Karpas-422 (cell line): ENCODE measurements around the gene MRPL12. TPM values are rescaled to one million over a fixed set of nuclear protein-coding genes. Genes with fewer than 3 reads are reported as not detected.

Source experiments
- DNase-seq: peaks from one replicate; pipeline ENCODE4 v3.0.0-alpha.2; 2015
- H2AFZ ChIP-seq: fragments of 200-600 bp; sonication (generic); 2 replicates; pipeline ENCODE4 v1.6.1; 2014; ENCODE audit warnings: antibody characterized with exemption, low read length, mixed read lengths
- H3K27ac ChIP-seq: fragments of 200-600 bp; sonication (generic); 2 replicates; pipeline ENCODE4 v1.5.1; 2014; ENCODE audit warnings: mild to moderate bottlenecking, low read length, moderate library complexity
- H3K27me3 ChIP-seq: fragments of 200-600 bp; sonication (generic); 2 replicates; pipeline ENCODE4 v1.6.1; 2014; ENCODE audit warnings: low read length, mixed read lengths
- H3K36me3 ChIP-seq: fragments of 200-600 bp; sonication (generic); 2 replicates; pipeline ENCODE4 v1.6.1; 2014; ENCODE audit warnings: low read length, mixed read lengths; ENCODE audit not compliant: insufficient read depth
- H3K4me1 ChIP-seq: fragments of 200-600 bp; sonication (generic); 2 replicates; pipeline ENCODE4 v1.6.1; 2014; ENCODE audit warnings: mild to moderate bottlenecking, low read length, mixed read lengths
- H3K4me2 ChIP-seq: fragments of 200-600 bp; sonication (generic); 2 replicates; pipeline ENCODE4 v1.6.1; 2014; ENCODE audit warnings: low read length, low read depth, mild to moderate bottlenecking; ENCODE audit not compliant: poor library complexity, severe bottlenecking
- H3K4me3 ChIP-seq: fragments of 200-600 bp; sonication (generic); 2 replicates; pipeline ENCODE4 v1.5.1; 2014; ENCODE audit warnings: mild to moderate bottlenecking, antibody characterized with exemption, low read length, mixed read lengths
- H3K79me2 ChIP-seq: fragments of 200-600 bp; sonication (generic); 2 replicates; pipeline ENCODE4 v1.6.1; 2014; ENCODE audit warnings: mild to moderate bottlenecking, low read length, mixed read lengths
- H3K9ac ChIP-seq: fragments of 200-600 bp; sonication (generic); 2 replicates; pipeline ENCODE4 v1.6.0; 2014; ENCODE audit warnings: low read length
- H3K9me2 ChIP-seq: fragments of 200-600 bp; sonication (generic), shearing (Covaris generic); replicated peaks from 2 replicates; pipeline ENCODE4 v1.6.0; 2014; ENCODE audit warnings: mild to moderate bottlenecking, low read length, moderate library complexity; ENCODE audit not compliant: insufficient read depth
- H3K9me3 ChIP-seq: fragments of 300-700, 200-600 bp; sonication (generic); 2 replicates; pipeline ENCODE4 v1.6.1; 2014; ENCODE audit warnings: low read length, mixed read lengths
- H4K20me1 ChIP-seq: fragments of 200-600 bp; sonication (generic); 2 replicates; pipeline ENCODE4 v1.6.1; 2014; ENCODE audit warnings: mild to moderate bottlenecking, antibody characterized with exemption, low read length, low read depth; ENCODE audit not compliant: insufficient read depth
- total RNA-seq: library from RNA; depleted of rRNA; stranded (reverse); fragments of >200 nt; shearing (Covaris generic); gene quantifications from 2 replicates; pipeline ENCODE4 v1.2.3, GENCODE V29; 2014; ENCODE audit warnings: low replicate concordance

Gene MRPL12
- total RNA-seq, 1 experiment from 2014 or later: 13.6 TPM

DNA sequence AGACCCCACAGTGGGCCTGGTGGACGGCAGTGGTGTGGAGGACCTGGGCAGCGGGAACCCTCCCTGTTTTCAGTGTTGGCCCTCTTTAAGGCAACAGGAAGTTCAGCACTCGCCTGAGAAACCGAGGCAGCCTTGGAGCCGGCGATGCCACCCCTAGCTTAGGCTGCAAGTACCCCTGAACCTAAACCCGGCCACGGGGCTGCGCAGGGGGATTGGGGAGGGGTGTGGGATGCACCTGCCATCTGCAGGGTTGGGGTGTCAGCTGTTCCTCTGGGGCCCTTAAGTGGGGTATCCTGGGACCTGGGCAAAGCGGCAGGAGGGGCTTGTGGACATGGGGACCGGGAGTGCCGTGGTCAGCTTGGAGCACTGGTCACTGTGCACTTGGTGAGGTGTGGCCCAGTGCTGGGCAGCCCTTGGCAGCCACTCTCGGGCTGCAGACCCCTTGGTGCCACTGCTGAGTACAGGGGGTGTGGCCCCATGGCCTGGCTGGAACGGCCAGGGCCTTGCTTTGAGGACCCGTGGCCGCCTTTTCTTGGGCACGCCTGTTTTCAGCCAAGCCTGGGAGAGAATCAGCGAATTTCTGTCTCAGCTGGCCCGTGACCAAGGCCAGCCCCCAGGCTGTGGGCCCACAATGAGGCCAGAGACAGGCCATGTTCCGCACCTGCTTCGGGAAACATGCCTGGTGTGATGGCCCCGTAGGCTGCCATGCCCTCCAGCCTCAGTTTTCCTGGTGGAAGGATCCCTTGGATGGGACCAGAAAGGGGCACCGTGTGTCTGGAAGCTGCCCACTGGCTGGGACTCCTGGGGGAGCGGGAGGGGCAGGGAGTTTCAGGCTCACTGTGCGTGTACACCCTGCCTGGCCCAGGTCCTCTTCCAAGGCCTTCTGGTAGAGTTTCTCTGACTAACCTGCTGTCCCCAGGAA is 4.8 kb downstream of the MRPL12 start:
- no peak overlapping the region for H3K4me3 ChIP-seq
- DNase-seq: no peak
- H3K27ac ChIP-seq: no peak overlapping the region
- peaks cover 11% of the 10 kb centered on the region; the same call in 1 of the 2 replicates for H4K20me1 ChIP-seq
- peaks cover 25% of the 10 kb centered on the region for H3K36me3 ChIP-seq
- H3K27me3 ChIP-seq: no peaks in the 10 kb centered on the region
- no peaks in the 10 kb centered on the region for H3K9me3 ChIP-seq
- H2AFZ ChIP-seq: no peak overlapping the region
- H3K9ac ChIP-seq: no peak overlapping the region
- H3K4me2 ChIP-seq: no peak overlapping the region
- no peaks in the 10 kb centered on the region for H3K9me2 ChIP-seq
- H3K4me1 ChIP-seq: peaks cover 27% of the 10 kb centered on the region
- H3K79me2 ChIP-seq: peaks cover 33% of the 10 kb centered on the region

DNA sequence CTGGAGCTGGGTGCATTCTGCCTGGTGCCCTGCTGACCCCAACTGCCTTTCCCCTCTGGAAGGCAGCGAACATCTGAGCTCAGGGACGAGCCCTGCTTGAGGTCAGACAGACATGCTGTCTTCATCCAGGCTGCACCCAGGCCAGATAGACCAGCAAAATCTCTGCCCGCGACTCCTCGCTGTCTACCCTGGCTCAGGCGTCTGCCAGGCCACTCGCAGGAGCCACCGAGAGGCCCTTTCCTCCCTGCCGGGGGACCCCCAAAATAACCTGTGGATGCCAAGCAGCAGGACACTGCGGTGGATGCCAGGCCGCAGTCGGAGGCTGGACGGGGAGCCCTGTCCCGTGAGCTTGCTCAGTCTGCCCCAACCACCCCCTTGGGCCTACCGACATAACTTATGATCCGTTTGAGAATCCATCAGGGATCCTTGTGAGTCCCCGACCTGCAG is 5.6 kb downstream of the MRPL12 start:
- no peak overlapping the region for H3K4me2 ChIP-seq
- H4K20me1 ChIP-seq: peaks cover 14% of the 10 kb centered on the region; the same call in 1 of the 2 replicates
- H3K79me2 ChIP-seq: peaks cover 35% of the 10 kb centered on the region
- H3K9me2 ChIP-seq: no peaks in the 10 kb centered on the region
- no peak overlapping the region for H2AFZ ChIP-seq
- H3K9me3 ChIP-seq: no peaks in the 10 kb centered on the region
- no peak overlapping the region for H3K4me3 ChIP-seq
- no peak for DNase-seq
- H3K27ac ChIP-seq: no peak overlapping the region
- H3K36me3 ChIP-seq: peaks cover 25% of the 10 kb centered on the region
- no peaks in the 10 kb centered on the region for H3K27me3 ChIP-seq
- peaks cover 35% of the 10 kb centered on the region for H3K4me1 ChIP-seq
- H3K9ac ChIP-seq: no peak overlapping the region

DNA sequence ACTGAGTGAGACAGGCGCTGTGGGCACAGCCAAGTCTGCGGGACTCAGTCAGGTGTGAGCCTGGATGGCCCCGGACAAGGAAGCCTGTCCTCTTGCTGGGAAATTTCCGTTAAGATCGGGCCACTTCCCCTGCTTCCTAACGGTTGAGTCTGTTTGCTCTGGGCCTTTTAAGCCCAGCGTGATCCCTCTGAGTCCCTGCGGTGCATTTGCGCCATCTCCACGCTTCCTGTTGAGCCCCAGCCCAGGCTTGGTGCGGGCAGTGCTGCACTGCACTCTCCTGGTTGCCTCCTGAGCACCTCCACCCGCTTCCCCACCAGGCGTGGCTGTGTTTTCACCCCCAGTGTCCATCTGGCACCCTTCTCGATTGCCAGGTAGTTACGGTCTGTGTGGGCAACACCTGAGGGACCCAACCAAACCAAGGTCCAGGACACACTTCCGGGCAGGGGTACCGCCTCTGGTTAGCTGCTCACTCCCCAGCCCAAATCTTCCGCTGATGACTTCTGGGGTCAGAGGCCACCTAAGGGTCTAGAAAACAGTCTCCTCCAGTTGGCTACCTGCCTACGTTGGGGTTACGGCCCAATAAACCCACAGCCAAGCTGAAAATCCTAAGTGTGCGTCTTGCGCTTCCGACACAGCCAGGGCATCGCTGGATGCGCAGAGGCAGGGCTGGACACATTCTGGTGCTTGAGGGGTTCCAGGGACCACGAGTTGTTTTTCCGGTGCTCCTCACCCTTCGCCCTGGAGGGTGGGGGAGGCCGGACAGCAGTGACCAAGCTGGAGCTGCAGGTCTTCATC is 7.5 kb downstream of the MRPL12 start:
- H2AFZ ChIP-seq: no peak overlapping the region
- DNase-seq: no peak

DNA sequence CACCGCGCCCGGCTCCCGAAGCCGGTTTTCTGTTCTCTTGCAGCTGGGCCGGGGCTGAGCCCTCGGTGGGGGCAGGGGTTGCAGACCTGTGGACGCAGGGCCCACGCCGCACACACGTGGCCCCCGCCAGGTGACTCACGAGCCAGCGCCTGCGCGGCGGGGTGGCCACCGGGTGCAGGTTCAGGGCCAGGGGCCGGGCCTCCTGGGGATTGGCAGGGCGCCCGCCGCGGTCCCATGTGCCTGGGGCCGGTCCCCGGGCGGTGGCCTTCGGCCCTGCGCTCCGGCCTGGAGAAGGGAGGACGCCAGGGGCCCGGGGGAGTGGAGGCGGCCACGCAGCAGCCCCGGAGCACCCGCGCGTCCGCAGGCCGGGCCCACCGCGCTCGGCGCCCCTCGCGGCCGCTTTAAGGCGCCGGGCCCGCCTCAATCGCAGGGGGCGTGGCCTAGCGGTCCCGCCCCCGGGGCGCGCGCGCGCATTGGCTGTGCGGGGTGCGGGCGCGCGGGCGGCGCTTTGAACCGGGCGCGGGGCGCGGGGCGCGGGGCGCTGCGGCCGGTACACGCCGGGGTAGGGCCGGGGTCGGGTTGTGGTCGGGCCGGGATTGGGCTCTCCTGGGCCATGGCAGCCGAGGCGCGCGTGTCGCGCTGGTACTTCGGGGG is 8.8 kb downstream of the MRPL12 start, which contains the start of gene SLC25A10:
TSS of gene SLC25A10 (plus strand) at position 471 of the 654 bp plus-strand sequence. CDS start at position 614, 143 bp downstream.
- peak within 1 kb of the TSS; percentile 85 for H3K9ac ChIP-seq
- peaks cover 29% of the 10 kb centered on the region for H3K4me1 ChIP-seq
- peaks cover 23% of the 10 kb centered on the region; the same call in 1 of the 2 replicates for H4K20me1 ChIP-seq
- peaks cover 7% of the 10 kb centered on the region; the same call in 1 of the 2 replicates for H3K36me3 ChIP-seq
- DNase-seq: peak; percentile 94
- H3K4me3 ChIP-seq: peak within 1 kb of the TSS; percentile 90
- no peak within 1 kb of the TSS for H2AFZ ChIP-seq
- H3K27me3 ChIP-seq: no peaks in the 10 kb centered on the region
- H3K79me2 ChIP-seq: peaks cover 22% of the 10 kb centered on the region
- H3K9me2 ChIP-seq: no peaks in the 10 kb centered on the region
- H3K27ac ChIP-seq: peak within 1 kb of the TSS; percentile 64
- H3K4me2 ChIP-seq: peak within 1 kb of the TSS; percentile 94
- H3K9me3 ChIP-seq: no peaks in the 10 kb centered on the region

More for the DNA sequence above, 7.5 kb downstream of the MRPL12 start:
- H3K9me2 ChIP-seq: no peaks in the 10 kb centered on the region
- H3K4me1 ChIP-seq: peaks cover 29% of the 10 kb centered on the region
- peak overlapping the region; percentile 32; the same call in 1 of the 2 replicates for H3K4me3 ChIP-seq
- H3K9me3 ChIP-seq: no peaks in the 10 kb centered on the region
- peak overlapping the region; percentile 94 for H3K4me2 ChIP-seq
- peak overlapping the region; percentile 85 for H3K9ac ChIP-seq
- peaks cover 19% of the 10 kb centered on the region for H3K36me3 ChIP-seq
- peak overlapping the region; percentile 64 for H3K27ac ChIP-seq
- H3K27me3 ChIP-seq: no peaks in the 10 kb centered on the region
- H3K79me2 ChIP-seq: peaks cover 25% of the 10 kb centered on the region
- H4K20me1 ChIP-seq: peaks cover 26% of the 10 kb centered on the region; the same call in 1 of the 2 replicates

DNA sequence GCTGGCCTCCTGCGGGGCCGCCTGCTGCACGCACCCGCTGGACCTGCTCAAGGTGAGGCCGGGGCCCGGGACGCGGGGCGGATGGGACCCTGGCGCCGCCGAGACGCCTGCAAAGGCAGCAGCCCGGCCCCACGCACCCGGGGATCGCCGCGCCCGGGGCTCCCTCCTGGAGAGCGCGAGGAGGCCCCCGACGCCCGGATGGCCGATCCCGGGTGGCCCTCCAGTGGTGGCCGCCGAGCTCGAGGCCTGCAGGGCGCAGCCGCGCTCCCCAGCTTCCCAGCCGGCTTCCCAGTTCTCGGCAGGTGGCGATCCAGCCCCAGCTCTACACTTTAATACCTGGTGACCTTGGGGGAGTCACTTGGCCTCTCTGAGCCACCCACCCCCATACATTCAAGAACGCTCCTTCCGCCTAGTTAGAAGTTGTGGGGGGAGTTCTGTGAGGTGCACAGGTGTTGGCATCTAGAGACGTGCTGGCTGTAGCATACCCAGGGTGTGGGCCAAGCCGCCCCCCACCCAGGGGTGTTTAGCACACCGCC is 9.4 kb downstream of the MRPL12 start:
- Histone ChIP-seq H3K4me1 (peaks cover 29% of the 10 kb centered on the region), H3K4me2 (peak overlapping the region; percentile 94), H2AFZ (no peak overlapping the region), H3K9me2 (no peaks in the 10 kb centered on the region), H4K20me1 (0 out of 2 replicates have a peak, but pooled peaks cover 18% of the 10 kb centered on the region), H3K4me3 (peak overlapping the region; percentile 90), H3K27ac (peak overlapping the region; percentile 11; the same call in 1 of the 2 replicates), H3K27me3 (no peaks in the 10 kb centered on the region), H3K79me2 (peaks cover 22% of the 10 kb centered on the region), H3K9ac (peak overlapping the region; percentile 85), H3K9me3 (no peaks in the 10 kb centered on the region), H3K36me3 (0 out of 2 replicates have a peak, but pooled peaks cover 6% of the 10 kb centered on the region)
- DNase-seq: peak; percentile 70

DNA sequence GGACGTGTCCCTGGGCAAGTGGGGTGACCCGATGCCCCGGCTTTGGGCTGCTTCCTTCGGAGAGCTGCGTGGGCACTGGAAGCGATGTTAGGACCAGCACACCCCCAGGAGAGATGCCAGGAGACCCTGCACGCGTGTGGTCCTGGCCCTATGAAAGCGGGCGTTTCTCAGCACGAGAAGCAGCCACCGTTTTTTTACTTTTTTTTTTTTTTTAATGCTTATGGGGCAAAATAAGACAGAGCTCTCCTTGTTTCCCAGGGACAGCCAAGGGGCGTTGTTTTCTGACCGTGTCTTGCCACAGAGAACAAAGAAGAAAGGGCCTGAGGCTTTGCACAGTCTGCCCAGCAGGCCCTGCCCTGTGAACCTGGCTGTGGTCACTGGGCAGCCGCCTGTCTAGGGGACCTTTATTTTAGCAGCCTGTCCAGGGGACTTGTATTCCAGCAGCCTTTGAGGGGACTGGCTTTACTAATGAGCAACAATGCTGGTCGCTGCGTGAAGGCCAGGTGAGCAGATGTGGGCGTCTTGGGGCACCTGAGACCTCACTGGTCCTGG is 9.9 kb downstream of the MRPL12 start:
- peaks cover 29% of the 10 kb centered on the region for H3K4me1 ChIP-seq
- H3K4me3 ChIP-seq: peak overlapping the region; percentile 90
- peak overlapping the region; percentile 94 for H3K4me2 ChIP-seq
- H3K79me2 ChIP-seq: peaks cover 22% of the 10 kb centered on the region
- H2AFZ ChIP-seq: no peak overlapping the region
- H3K27me3 ChIP-seq: no peaks in the 10 kb centered on the region
- peak overlapping the region; percentile 11; the same call in 1 of the 2 replicates for H3K27ac ChIP-seq
- 0 out of 2 replicates have a peak, but pooled peaks cover 18% of the 10 kb centered on the region for H4K20me1 ChIP-seq
- no peaks in the 10 kb centered on the region for H3K9me2 ChIP-seq
- 0 out of 2 replicates have a peak, but pooled peaks cover 3% of the 10 kb centered on the region for H3K36me3 ChIP-seq
- H3K9ac ChIP-seq: peak overlapping the region; percentile 85
- peak; percentile 62 for DNase-seq
- H3K9me3 ChIP-seq: no peaks in the 10 kb centered on the region
